Mesangial cell (primary cell): ENCODE results near the gene CLDN12. TPM values are rescaled to one million over a fixed set of nuclear protein-coding genes. Genes with fewer than 3 reads are reported as not detected.

Experiments
- total RNA-seq: library from RNA; depleted of rRNA; stranded (reverse); fragments of >200 nt; gene quantifications from 2 replicates; pipeline ENCODE4 v1.2.3, GENCODE V29; 2015

Gene CLDN12
- 22.2 and 31.8 TPM in 2 replicates for total RNA-seq

GRCh38 chr7:90403174-90404113, at the start of gene CLDN12:
Gene CLDN12, plus strand, starts transcription at chr7:90403461. Its CDS starts 9,216 bp downstream, at chr7:90412677.

Other genes with a start within 250 kb of the CLDN12 start
- 0.63 and 3.6 TPM in 2 replicates for gene STEAP1, start 249.0 kb upstream of the CLDN12 start, total RNA-seq
- gene STEAP2, start 191.7 kb upstream of the CLDN12 start, total RNA-seq = 1.3 and 3.3 TPM in 2 replicates
- 0.65 and 1.6 TPM in 2 replicates for gene CFAP69, start 158.3 kb upstream of the CLDN12 start, total RNA-seq
- gene FAM237B, start 82.2 kb upstream of the CLDN12 start, total RNA-seq = not detected in 2 replicates
- 5.7 and 10.1 TPM in 2 replicates for gene GTPBP10, start 56.7 kb upstream of the CLDN12 start, total RNA-seq
- not detected in 2 replicates for gene PTTG1IP2, start 66.2 kb downstream of the CLDN12 start, total RNA-seq
- 14.3 and 18.3 TPM in 2 replicates for gene CDK14, start 192.9 kb downstream of the CLDN12 start, total RNA-seq